Heart left ventricle (tissue), 16 donors: ENCODE measurements around the gene NIPAL4. TPM values are rescaled to one million over a fixed set of nuclear protein-coding genes. Genes with fewer than 3 reads are reported as not detected.
A peak's percentile ranks its signal among the peaks of the same experiment; 100 is the strongest.

ENCODE experiments used
- ATAC-seq, 4 donors: fragments of 200-7000 bp; cut with Tn5 transposase; one replicate each; pipeline ENCODE4 v1.9.1; 2020 to 2022; ENCODE audit warnings: moderate library complexity in 4 of 4, mild to moderate bottlenecking in 3 of 4, moderate number of reproducible peaks in 1 of 4
- DNase-seq, 5 donors: peaks; one replicate each; pipeline ENCODE4 v3.0.0-alpha.2; 2020
- H3K27ac ChIP-seq, 12 donors: fragments of 200-600 bp; sonication (generic) in 4 of 12; one replicate each; pipeline versions ENCODE4 v1.5.0 to v1.8.0; 2016 to 2022; ENCODE audit warnings: mild to moderate bottlenecking in 2 of 12
- H3K27me3 ChIP-seq, 9 donors: fragments of 200-600 bp; sonication (generic) in 2 of 9; one replicate each; pipeline versions ENCODE4 v1.5.1 to v1.8.0; 2016 to 2022; ENCODE audit warnings: mild to moderate bottlenecking in 3 of 9
- H3K36me3 ChIP-seq, 9 donors: fragments of 200-600 bp; sonication (generic) in 2 of 9; one replicate each; pipeline versions ENCODE4 v1.5.0 to v1.8.0; 2018 to 2022; ENCODE audit warnings: mild to moderate bottlenecking in 2 of 9
- H3K4me1 ChIP-seq, 12 donors: fragments of 200-600 bp; sonication (generic) in 4 of 12; one replicate each; pipeline versions ENCODE4 v1.5.0 to v1.8.0; 2016 to 2022; ENCODE audit warnings: mild to moderate bottlenecking in 3 of 12
- H3K4me3 ChIP-seq, 12 donors: fragments of 200-600 bp; sonication (generic) in 4 of 12; one replicate each; pipeline versions ENCODE4 v1.5.0 to v1.8.0; 2017 to 2022; ENCODE audit warnings: mild to moderate bottlenecking in 9 of 12, moderate library complexity in 4 of 12
- H3K9me3 ChIP-seq, 12 donors: fragments of 200-600 bp; sonication (generic) in 4 of 12; one replicate each; pipeline versions ENCODE4 v1.5.0 to v1.8.0; 2016 to 2022; ENCODE audit warnings: mild to moderate bottlenecking in 1 of 12
- CTCF ChIP-seq, 12 donors: fragments of 200-600 bp; sonication (generic) in 4 of 12; IDR thresholded peaks; one replicate each; pipeline versions ENCODE4 v1.5.0 to v1.8.0; 2018 to 2022; ENCODE audit warnings: antibody characterized with exemption in 12 of 12, mild to moderate bottlenecking in 5 of 12
- POLR2A ChIP-seq, 2 donors: fragments of 450-650 bp; IDR thresholded peaks; one replicate each; pipeline ENCODE4 v1.6.1; 2017; ENCODE audit warnings: antibody characterized with exemption in 2 of 2, mild to moderate bottlenecking in 2 of 2, moderate library complexity in 2 of 2
- WGBS, 4 donors: extraction: QIAGEN DNeasy Blood & Tissue Kit in 2 of 4; methylation state at CpG; one replicate each; pipeline versions ENCODE4 v1.1.5 to v1.1.7; 2013 to 2018; 5-methylcytosine and 5-hydroxymethylcytosine counted together
- intact Hi-C, 10 donors: fragments of 100-400 bp; cut with DNase I; formaldehyde crosslinking; loops; one replicate each; pipeline versions ENCODE4 v1.11.1 to v1.14.2; 2022
- polyA plus RNA-seq, 2 donors: library from polyadenylated mRNA; stranded (reverse); fragments of 200-250 nt; gene quantifications; one replicate each; pipeline ENCODE4 v1.2.3, GENCODE V29; 2013
- total RNA-seq, 9 donors: library from RNA; depleted of rRNA in 2 of 9; stranded (reverse); fragments of >200 nt in 2 of 9; fragmentation: NEBNext Ultra II Directional in 3 of 9; extraction: Animal tissue kit (Norgen Biotek cat#: 25700) in 3 of 9; gene quantifications; one replicate each; pipeline versions ENCODE4 v1.1.0 to v1.2.4, GENCODE V29; 2016 to 2023
- donor health status: ischemic (EF 13 %, LVEDD 7.1; RV severe dilation, severe dysfunction).
- donor health status: healthy with polysubstance abuse.
- donor health status: DM: no; HTN: yes; CAD: no.
- donor health status: DM: no; HTN: no; CAD: no.
- donor health status: ischemic (EF 25% LVEDD 6.9; RV normal size, moderate dysfunction).
- donor health status: ischemic (EF 25% LVEDD 5.7; RV mildly dilated, moderate dysfunction).
- donor health status: healthy.
- donor health status: DM: yes; HTN: yes; CAD: no.
- donor health status: ischemic (EF 35%, LVEDD 5.7; RV mildly dilated, moderate dysfunction).
- donor health status: nonischemic (EF 11% LVEDD 7.7; RV severe dilation, severe dysfunction).
- donor health status: DM: yes; HTN: yes; CAD: no.
- donor health status: PGD.
- donor health status: ischemic (EF 29% LVEDD 5.4; RV normal size, mild dysfunction).
- donor health status: nonischemic (EF 23%, LVEDD 6.1; RV moderate dilation, normal function).

The NIPAL4 gene
- total and polyA plus RNA-seq, 11 donors: 0.07 to 0.68 (median 0.22) TPM; not detected in 7

GRCh38 chr5:157521704-157522029 lies 61.7 kb downstream of the NIPAL4 start:
- Histone ChIP-seq H3K27me3 (no peaks in the 10 kb centered on the region), H3K27ac (peak overlapping the region in 10 of 12 donors; percentile 8 to 69 (median 43)), H3K36me3 (peaks cover 0 to 41% (median 25%) of the 10 kb centered on the region in 9 donors), H3K9me3 (no peaks in the 10 kb centered on the region), H3K4me3 (no peak overlapping the region), H3K4me1 (peaks cover 0 to 39% (median 25%) of the 10 kb centered on the region in 12 donors)
- WGBS, 4 donors: 73 to 88% (median 74%) methylated on average over 5 of the region's 5 CpGs
- peak in 1 of 4 donors; percentile 2 for ATAC-seq
- no peak for TF ChIP-seq POLR2A (IDR thresholded peaks at IDR 0.05)
- peak in 4 of 12 donors; percentile 6 to 34 (median 20) for TF ChIP-seq CTCF (IDR thresholded peaks at IDR 0.05)
- no peak for DNase-seq
- intact Hi-C loops: loop anchor here in 2 of 10 donors (5.0 kb wide), 1 partner anchor 41 kb away; no protein-coding TSS in a partner anchor

- Histone ChIP-seq H3K36me3 (peaks cover 0 to 32% (median 11%) of the 10 kb centered on the region in 9 donors), H3K9me3 (no peaks in the 10 kb centered on the region), H3K4me1 (peaks cover 0 to 45% (median 28%) of the 10 kb centered on the region in 12 donors), H3K4me3 (no peak overlapping the region), H3K27ac (peak overlapping the region in 3 of 12 donors; percentile 26 to 66 (median 31)), H3K27me3 (no peaks in the 10 kb centered on the region)
- no peak for DNase-seq
- 51 to 72% (median 66%) methylated on average over 4 of the region's 4 CpGs for WGBS, 4 donors
- no peak for TF ChIP-seq CTCF (IDR thresholded peaks at IDR 0.05)
- TF ChIP-seq POLR2A (IDR thresholded peaks at IDR 0.05): no peak
- no peak for ATAC-seq
- intact Hi-C loops: loop anchor here in 2 of 10 donors (5.0 kb wide), 1 partner anchor 38 kb away; no protein-coding TSS in a partner anchor
Observed at GRCh38 chr5:157523976-157524375, 64.0 kb downstream of the NIPAL4 start.

Other genes starting within 250 kb of the NIPAL4 start
- 10 to 100 TPM; 27.3 to 62.7 (median 39.1) TPM for gene CYFIP2, start 194.1 kb upstream of the NIPAL4 start, total RNA-seq
- gene CYFIP2, start 194.1 kb upstream of the NIPAL4 start, polyA plus RNA-seq: 10 to 100 TPM; 23.2 TPM
- 10 to 100 TPM in 7 of 9 donors, 1 to 10 TPM in 2; 6.5 to 47.6 (median 19.0) TPM for gene ADAM19, start 115.6 kb downstream of the NIPAL4 start, total RNA-seq
- gene ADAM19, start 115.6 kb downstream of the NIPAL4 start, polyA plus RNA-seq: 10 to 100 TPM in 1 of 2 donors, 1 to 10 TPM in 1; 7.5 to 29.2 TPM
- gene SOX30, start 192.2 kb downstream of the NIPAL4 start, total RNA-seq: under 1 TPM in 4 of 9 donors, not detected in 5; 0.11 to 0.48 (median 0.19) TPM
- gene SOX30, start 192.2 kb downstream of the NIPAL4 start, polyA plus RNA-seq: under 1 TPM; 0.08 to 0.11 TPM
- gene C5orf52, start 211.3 kb downstream of the NIPAL4 start, total RNA-seq: not detected
- gene C5orf52, start 211.3 kb downstream of the NIPAL4 start, polyA plus RNA-seq: not detected